ENCODE results near the gene EPN2.

The EPN2 gene

DNA sequence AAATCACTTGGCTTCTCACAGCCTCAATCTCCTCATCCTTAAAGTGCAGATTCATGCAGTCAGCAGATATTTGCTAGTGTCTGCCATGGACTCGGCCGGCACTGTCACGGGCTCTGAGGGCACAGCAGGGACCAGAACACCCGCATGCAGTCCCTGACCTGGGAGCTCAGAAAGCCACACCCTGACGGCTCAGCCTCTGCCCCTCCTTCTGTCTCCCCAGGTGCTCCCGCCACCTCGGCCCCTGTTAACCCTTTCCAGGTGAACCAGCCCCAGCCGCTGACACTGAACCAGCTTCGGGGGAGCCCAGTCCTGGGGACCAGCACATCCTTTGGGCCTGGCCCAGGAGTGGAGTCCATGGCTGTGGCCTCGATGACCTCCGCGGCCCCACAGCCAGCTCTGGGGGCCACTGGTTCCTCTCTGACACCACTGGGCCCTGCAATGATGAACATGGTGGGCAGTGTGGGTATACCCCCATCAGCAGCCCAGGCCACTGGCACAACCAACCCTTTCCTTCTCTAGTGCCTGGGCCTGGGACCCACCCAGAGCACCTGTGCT lies 96.6 kb downstream of the EPN2 start:
- no peak for DNase-seq

DNA sequence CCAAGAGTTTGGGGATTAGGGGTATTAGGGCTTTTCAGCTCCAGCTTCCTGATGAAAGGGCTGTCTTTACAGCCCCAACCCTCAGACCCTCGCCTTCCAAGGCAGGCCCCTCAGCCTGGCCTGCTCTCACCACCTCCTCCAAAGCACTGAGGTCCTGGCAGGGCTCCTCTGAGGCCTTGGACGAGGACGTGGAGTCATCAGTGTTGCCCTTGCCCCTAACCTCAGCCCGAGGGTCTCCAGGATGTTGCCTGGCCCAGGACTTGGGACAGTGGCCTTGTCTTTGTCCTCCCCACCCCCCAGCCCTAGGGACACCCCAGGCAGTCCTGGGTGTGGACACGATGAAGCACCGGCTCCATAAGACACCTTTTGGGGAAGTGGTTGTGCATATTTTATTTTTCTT lies 97.2 kb downstream of the EPN2 start:
- DNase-seq = no peak

DNA sequence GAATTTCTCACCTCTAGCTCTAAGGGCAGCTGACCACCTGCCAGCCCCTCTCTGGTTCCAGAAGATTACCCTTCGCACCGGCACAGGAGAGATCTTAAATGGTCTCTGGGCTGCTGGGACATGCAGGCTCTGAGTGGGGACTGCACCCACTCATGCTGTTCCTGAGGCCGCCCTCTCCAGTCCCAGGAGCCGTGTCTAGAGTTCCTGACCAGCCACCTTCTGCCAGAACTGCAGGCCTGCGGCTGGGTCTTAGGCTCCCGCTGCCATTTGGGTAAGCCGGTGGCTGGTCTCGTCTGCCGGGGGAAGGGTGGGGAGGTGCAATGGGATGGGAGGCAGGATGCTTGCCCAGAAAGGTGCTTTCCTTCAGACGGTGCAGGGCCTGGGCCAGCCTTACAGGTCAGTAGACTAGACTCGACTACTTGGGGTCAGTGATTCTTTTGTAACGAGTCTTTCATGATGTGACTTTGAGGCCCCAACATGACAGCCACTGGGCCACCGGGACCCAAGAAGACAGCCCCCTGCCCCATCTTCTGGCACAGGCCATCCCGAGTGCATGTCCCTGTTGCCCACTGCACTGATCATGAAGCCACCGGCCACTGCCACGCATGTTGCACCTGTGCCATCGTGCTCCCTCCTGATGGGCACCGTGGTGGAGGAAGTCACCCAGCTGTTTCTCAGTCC lies 98.9 kb downstream of the EPN2 start:
- DNase-seq = no peak

DNA sequence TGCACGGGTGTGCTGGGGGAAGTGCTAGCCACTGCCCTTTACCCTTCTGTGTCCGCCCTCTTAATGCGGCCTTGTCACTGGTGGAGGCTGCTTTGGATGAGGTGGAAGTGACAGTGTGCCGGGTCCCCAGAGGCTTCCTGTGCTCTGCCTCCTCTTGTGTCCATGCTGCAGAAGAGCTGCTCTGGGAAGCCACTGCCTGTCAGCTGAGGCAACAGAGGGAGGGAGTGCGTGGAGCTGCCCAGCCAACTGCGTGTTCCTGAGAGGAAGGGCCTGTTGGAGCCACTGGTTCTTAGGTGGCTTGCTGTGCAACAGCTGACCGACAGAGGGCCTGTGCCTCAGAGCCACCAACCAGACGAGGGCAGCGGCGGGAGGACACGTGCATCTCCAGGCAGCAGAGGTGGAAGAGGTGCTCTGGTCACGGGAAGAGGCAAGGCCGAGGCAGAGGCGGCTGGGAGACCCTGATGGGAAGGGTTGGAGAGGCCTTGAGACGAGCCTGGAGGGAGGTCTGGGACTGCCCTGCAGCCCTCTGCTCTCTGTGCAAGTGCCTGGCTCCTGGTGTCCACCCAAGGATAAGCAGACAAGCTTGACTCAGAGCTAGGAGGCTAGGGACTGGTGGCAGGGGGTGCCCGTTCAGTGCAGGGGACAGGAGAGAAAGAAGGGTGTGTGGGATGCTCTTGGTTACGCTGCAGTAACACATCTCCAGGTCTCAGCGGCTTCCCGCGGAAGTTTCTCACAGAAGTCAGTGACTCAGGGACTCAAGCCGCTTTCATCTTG lies 100.0 kb downstream of the EPN2 start:
- DNase-seq = no peak

DNA sequence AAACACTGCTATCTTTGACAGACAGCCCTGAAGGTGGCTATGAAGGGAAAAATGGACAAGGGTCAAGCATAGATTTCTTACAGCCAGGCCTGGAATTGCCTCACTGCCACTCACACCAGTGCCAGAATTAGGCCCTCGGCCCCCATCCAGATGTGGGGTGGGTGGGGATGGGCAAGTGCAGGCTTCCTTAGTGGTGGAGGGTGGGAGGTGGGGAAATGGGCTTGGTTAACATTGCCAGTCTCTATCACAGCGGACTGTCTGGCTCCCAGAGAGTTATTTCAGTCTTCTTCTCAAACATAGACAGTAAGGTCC lies 100.5 kb downstream of the EPN2 start:
- DNase-seq = no peak

DNA sequence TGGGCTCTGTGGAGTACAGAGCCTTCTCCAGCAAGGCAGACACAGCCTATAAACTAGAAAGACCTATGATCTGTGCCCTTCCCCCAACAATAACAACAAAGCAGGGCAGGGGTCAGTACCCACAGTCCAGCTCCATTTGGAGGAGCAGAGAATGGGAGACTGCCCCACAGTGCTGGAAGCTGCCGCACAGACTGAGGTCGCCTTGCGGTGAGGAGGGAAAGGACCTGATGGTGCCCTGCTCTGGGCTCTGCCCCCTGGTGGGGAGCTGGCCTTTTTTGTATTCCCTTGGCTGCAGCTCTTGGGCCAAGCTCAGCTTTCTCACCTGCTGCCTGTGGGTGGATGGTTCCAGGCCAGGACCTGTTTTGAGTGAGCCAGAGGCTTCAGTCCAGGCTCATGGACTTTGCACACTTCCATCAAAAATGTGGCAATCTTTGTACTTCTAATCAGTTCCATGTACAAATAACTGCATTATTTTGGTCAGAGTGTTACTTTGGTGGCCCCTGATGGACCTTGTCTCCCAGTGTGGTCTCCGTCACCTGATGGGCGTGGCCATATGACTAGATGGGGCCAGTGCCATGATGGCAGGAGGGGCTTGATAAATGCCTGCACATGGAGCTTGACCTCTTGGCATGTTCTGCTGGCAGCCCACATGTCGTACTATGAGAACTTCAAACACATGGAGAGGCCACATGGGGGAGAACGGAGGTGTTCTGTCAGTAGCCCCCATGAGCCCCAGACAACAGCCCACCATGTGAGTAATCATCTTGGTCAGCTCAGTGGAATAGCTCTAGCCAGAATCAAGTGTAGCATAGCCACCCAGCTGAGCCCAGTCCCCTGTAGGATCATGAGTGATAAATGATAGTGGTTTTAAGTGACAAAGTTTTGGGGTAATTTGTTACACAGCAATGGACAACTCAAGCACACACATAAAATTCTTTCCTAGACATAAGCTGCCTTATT lies 101.1 kb downstream of the EPN2 start:
- no peak for DNase-seq

DNA sequence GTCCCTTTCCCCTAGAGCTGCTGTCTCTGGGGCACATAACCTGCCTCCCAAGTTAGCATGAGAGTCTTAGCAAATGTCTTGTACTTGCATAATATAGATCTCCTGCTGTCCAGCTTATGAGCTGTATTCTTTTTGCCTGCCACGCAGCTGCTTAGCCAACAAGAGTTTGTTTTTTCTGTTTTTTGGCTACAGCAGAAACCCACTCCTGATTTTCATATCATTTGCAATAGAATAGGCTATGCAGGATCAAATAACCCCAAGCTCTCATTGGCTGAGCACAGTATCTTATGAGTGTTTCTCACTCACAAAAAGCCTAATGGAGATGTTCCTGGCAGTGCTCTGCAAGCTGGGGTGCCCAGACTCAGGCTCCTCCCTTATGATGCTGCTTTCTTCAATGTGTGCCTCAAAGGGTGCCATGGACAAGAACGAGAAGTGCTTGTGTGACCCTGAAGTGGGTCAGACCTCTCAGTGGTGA lies 102.2 kb downstream of the EPN2 start:
- DNase-seq = no peak

DNA sequence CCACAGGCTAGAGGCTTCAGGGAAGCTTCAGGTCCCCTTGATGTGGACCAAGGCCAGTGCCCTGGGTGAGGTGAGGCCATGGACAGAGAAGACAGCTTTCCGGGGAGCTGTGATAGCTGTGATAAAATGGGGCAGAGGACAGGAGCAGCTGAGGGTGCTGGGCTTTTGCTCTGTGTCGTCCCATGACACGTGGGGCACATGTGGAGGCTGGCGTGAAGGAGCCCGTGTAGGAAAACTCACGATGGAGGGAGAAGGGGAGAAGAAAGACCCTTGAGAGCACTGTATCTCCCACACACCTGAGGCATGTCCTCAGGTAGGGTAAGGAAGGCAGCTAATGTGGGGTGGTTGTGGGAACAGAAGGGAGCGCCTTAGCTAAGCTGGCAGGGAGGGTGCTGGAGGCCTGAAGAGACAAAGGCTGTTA lies 104.1 kb downstream of the EPN2 start:
- DNase-seq = no peak

DNA sequence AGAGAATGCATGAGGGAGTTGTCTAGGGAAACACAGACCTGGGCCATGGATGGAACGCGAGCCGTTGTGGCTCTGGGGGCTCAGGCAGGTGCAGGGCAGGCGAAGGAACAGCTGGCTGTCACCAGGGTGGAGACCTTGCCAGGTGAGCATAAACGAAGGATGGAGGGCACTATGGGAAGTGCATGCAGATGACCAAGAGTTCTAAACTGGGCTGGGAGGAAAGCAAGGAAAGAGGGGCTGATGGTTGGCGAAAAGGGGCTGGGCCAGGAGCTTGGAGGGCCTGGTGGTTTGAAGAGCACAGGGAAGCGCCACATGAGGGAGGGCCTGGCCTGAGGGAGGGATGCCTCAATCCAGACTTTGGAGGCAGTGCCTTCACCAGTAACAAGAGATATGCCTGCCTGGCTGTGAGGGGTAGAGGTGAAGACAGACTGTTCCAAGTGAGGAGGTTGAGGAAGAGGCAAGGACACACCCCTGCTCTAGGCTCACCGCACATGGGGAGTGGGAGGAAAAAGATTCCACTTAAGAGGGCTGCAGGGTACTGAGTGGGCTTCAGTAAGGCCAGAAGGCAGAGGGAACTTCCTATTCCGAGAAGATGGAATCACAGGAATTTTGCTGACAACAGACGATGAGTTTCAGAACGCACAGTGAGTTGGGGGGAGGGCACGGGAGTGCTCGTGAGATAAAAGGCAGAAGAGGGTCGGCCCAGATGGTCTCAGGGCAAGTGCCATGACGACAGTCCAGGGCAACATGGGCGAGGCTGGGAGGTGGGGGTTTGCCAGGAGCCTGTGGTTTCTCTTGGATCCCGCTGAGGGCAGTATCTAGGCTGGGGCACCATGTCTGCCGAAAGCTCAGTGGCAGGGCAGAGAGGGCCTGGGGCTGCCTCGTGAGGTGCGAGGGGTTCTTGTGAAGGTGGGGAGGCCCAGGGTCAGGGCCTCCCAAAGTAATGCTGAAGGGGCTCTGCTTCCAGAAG lies 104.8 kb downstream of the EPN2 start:
- DNase-seq = no peak

DNA sequence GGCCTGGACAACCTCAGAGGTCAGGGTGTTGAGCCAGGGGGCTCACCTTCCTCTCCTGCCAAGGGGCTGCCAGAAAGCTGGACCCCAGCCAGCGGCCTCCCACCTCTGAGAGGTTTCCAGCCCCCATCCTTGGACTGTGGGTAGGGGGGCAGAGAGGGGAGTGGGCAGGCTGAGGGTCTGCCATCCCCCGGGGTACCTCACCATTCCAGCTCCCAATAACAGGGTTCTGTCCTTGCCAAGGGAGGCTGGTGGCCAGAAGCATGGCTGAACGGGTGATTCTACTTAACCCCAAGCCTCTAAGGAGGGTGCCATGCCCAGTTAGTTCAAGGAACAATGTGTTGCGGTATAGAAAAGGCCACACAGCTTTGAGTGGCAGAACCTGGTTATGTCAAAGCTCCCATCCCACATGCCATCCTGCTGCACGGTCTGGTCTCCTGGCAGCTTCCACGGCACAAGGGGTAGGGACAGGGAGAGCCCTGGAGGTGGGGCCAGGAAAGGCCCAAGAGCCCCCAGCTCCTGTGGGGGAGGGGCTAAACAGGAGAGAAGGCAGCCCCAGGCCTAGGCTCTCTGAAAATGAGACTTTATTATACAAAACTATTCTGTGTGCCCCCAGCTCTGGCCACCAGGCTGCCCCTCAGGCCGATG lies 105.6 kb downstream of the EPN2 start:
- no peak for DNase-seq

DNA sequence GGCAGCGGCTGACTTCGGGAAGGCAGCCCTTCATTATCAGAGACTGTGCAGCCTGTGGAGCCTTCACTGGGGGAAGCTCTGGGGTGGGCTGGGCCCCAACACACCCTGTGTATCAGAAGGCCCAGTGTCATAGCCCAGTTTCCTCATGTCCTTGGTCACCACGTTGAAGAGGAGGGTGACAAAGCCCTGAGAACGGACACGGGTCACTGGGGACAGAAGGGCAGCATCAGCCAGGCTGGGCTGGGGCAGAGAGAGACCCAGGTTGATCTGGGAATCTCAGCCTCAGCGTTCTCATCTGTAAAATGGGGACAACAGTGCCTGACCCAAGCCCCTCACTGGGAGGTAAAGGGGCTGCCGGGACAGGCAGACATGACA lies 106.1 kb downstream of the EPN2 start:
- DNase-seq = no peak

DNA sequence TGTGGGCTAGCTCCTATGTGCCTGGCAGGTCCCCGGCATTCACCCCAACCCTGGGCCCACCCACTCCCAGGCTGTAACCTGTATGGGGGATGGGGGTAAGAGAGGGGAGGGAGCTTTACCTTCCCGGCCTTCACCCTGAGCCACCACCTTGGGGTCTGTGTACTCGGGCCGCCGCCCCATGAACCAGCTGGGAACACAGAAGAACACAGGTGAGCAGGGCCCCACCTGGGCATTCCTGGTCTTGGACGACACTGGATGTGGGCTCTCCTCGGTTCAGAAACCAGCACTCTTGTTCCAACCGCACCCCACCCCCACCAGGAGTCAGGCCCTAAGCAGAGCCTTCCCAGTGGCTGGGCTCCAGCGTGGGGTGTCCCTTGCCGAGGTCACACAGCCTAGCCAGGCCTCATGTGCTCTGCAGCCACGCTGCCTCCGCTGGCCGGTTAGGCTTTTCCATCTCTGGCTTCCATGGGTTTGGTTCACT lies 106.5 kb downstream of the EPN2 start:
- DNase-seq = no peak

DNA sequence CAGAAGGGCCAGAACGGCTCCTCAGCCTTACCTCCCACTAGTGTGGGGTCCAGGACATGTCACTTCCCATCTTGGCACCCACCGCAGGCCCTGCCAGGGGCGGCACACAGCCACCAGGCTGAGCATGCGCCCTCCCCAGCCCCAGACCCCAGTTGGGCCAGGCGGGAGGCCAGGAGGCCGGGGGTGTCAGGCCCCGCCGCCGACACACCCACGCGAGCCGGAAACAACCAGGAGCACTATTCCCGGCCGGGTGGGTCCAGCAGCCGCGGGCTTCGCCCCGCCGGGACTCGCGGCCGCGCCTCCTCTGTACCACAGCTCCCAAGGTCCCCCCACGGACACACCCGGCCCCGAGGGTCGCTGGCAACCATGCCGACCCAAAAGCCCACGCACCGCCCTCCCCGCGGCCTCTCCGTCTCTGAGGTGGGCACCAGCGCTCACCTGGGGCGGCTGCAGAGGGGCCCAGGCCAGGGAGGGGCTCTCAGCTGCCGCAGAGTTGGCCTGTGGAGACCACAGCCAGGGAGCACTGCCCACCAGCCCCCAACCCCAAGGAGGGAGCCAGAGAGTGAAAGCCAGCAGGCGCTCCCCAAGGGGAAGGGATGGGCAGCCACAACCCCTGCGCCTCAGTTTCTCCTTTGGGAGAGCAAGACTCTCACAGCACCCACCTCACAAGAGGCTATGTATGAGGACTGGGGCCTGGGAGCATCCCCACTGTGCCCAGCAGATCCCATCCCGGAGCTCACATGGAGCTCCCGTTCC lies 107.3 kb downstream of the EPN2 start:
- DNase-seq = no peak

DNA sequence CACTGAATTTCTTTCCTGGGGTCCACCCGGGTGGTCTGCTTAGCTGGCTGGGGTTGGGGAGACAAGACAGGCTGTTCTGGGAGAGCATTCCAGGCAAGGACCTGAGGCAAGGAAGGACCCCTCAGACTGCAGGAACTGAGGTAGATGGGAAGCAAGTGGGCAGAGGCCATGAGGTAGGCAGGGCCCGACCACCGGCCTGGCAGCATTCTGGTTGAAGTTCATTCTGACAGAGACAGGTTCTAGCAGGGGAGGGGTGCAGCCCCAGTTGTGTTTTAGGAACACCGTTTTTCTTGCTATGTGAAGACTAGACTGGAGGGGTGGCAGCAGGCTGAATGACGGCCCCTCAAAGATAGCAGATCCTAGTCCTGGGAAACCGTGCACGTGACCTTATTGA lies 107.9 kb downstream of the EPN2 start:
- no peak for DNase-seq

DNA sequence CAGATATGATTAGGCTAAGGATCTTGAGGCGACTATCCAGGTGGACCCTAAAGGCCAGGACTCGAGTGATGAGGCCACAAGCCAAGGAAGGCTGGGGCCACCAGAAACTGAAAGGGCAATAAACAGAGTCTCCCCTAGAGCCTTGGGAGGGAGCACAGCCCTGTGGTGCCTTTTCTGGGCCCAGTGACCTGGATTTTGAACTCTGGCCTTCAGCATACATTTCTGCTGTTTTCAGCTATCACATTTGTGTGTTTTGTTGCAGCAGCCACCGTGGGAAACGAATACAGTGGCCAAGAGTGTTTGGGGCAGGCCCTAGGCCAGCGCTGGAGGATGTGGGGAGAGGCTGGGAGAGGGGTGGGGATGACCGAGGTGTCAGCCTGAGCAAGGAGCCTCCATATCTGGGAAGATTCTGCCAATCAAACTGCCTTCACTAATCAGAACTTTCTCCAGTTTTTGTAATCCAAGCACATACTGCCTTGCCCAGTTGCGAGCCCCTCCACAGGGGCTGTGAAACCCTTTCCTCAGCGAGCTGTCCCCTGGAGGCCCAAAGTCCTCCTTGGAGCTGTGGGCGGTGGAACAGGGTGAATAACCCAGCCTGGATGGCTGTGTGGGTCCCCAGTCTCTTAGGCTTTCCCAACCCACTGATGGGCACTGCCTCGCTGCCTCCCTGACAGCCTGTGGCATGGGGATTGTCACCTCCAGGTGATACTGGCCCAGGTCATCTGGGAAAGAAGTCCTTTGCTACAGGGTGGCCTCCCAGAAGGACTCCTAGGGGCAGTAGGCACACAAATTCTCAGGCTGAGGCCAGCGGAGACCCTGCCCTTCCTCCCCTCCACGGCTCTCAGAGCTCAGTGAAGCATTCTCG lies 108.6 kb downstream of the EPN2 start:
- no peak for DNase-seq

DNA sequence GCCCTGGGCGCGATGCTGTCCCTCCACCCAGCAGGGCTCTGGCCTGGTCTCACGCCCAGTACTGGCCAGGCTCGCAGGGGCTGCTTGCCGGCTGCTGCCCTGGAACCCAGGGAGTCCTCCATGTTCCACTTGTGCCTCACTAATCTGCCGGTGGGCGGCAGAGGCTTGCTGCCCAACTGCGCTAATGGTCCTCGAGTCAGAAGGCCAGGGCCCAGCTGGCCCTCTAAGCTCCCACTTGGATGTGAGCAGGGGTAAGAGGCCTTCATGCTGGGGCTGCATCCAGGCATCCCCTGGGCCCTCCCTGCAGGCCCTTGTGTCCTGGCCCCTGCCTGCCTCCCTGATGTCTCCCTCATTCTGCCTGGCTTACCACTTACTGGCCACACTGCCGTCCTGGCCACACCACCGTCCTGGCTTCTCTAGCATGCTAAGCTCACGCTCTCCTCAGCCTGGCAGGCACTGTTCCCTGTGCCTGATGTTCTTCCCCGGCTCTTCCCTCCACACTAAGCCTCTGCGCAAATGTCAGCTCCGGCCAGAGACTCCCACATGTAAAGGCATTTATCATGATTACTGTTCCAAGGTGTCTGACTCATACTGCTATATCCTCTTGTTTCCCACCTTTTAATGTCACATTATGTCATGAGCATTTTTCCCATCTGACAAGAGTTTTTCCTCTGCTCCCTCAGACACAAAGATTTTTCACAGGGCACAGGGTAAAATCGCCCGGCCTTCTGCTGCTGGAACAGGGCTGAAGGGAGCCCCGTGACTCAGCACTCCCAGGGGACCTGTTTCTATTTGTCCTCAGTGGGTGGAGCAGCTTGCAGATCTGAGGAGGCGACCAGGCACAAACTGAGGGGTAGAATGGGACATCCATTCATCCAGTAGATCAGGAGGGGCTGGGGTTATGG lies 109.4 kb downstream of the EPN2 start:
- no peak for DNase-seq

DNA sequence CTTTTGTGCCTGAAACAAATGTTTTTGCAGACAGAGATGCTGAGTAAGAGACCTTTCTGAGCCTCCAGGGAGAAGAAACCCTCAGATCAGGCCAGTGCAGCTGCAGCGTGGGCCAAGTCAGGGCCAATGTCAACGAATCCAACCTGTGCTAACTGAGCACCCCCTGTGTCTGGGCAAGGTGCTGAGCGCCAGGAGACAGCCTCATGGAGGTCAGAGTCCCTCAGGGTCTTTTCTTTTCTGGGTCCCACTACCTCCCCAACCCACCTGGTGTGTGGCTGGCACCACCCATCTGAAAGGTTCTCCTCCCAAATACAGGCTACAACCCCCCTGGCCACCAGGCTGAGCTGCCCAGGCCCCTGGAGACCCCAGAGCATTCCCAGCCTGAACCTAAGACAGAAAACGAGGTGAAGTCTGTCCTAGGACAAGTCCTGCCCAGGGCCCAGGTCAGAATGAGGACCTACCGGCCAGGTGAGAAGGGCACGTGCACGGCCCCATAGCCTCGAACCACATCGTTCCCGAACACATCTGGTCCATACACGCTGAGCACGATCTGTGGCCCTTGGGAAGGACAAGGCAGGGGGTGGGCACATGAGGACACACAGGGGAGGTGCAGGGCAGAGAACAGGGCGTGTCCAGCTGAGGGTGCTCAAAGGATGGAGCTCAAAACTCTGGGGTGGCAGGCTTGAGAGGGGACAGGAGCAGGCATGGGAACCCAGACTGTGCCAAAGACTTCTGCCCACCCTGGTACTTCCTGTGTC lies 110.3 kb downstream of the EPN2 start:
- no peak for DNase-seq

Measured in NCI-H187 treated with DMSO at 0.1 percent for 48 hours (cell line).